Activated naive CD8-positive, alpha-beta T cell (primary cell): ENCODE data around the gene FCAMR.
A peak's percentile ranks its signal among the peaks of the same experiment; 100 is the strongest.
"Not testable (repeated sequence)": the region's sequence is repeated elsewhere in the genome, so short reads cannot be mapped to it uniquely, and the experiment has no call there.

Experiments used
- H3K27ac Mint-ChIP-seq: one replicate; pipeline ENCODE4 v1.8.0; 2021; ENCODE audit warnings: mixed read lengths
- H3K27me3 Mint-ChIP-seq: one replicate; pipeline ENCODE4 v1.8.0; 2021; ENCODE audit warnings: mixed read lengths
- H3K36me3 Mint-ChIP-seq: one replicate; pipeline ENCODE4 v1.8.0; 2021; ENCODE audit warnings: mixed read lengths
- H3K4me1 Mint-ChIP-seq: one replicate; pipeline ENCODE4 v1.8.0; 2021; ENCODE audit warnings: low read depth, mixed read lengths
- H3K4me3 Mint-ChIP-seq: one replicate; pipeline ENCODE4 v1.8.0; 2021; ENCODE audit warnings: mild to moderate bottlenecking, mixed read lengths
- H3K9me3 Mint-ChIP-seq: one replicate; pipeline ENCODE4 v1.8.0; 2021; ENCODE audit warnings: low read depth, mixed read lengths

The FCAMR gene

GRCh38 chr1:206939841-206940587 lies 30.2 kb downstream of the FCAMR start:
- Mint-ChIP-seq H3K4me1 (no peaks in the 10 kb centered on the region), H3K9me3 (no peaks in the 10 kb centered on the region), H3K36me3 (no peaks in the 10 kb centered on the region), H3K4me3 (no peak overlapping the region), H3K27me3 (peaks cover 2% of the 10 kb centered on the region), H3K27ac (no peak overlapping the region)

GRCh38 chr1:206939131-206939530 lies 31.1 kb downstream of the FCAMR start:
- no peak overlapping the region for H3K27ac Mint-ChIP-seq
- H3K4me1 Mint-ChIP-seq: no peaks in the 10 kb centered on the region
- H3K36me3 Mint-ChIP-seq: no peaks in the 10 kb centered on the region
- H3K9me3 Mint-ChIP-seq: no peaks in the 10 kb centered on the region
- no peak overlapping the region for H3K4me3 Mint-ChIP-seq
- no peaks in the 10 kb centered on the region for H3K27me3 Mint-ChIP-seq

- no peaks in the 10 kb centered on the region for H3K9me3 Mint-ChIP-seq
- no peak overlapping the region for H3K4me3 Mint-ChIP-seq
- H3K4me1 Mint-ChIP-seq: peaks cover 10% of the 10 kb centered on the region
- H3K36me3 Mint-ChIP-seq: no peaks in the 10 kb centered on the region
- no peaks in the 10 kb centered on the region for H3K27me3 Mint-ChIP-seq
- H3K27ac Mint-ChIP-seq: no peak overlapping the region
These were observed 32.8 kb downstream of the FCAMR start for GRCh38 chr1:206937425-206937824.

- no peak overlapping the region for H3K27ac Mint-ChIP-seq
- H3K27me3 Mint-ChIP-seq: no peaks in the 10 kb centered on the region
- no peak overlapping the region for H3K4me3 Mint-ChIP-seq
- no peaks in the 10 kb centered on the region for H3K36me3 Mint-ChIP-seq
- H3K9me3 Mint-ChIP-seq: no peaks in the 10 kb centered on the region
- peaks cover 26% of the 10 kb centered on the region for H3K4me1 Mint-ChIP-seq
These were observed 34.7 kb downstream of the FCAMR start for GRCh38 chr1:206935491-206936067.

GRCh38 chr1:206933333-206933945 lies 36.8 kb downstream of the FCAMR start:
- no peak overlapping the region for H3K4me3 Mint-ChIP-seq
- peaks cover 44% of the 10 kb centered on the region for H3K4me1 Mint-ChIP-seq

GRCh38 chr1:206932177-206932576 lies 38.1 kb downstream of the FCAMR start:
- no peaks in the 10 kb centered on the region for H3K36me3 Mint-ChIP-seq
- peaks cover 56% of the 10 kb centered on the region for H3K4me1 Mint-ChIP-seq
- no peaks in the 10 kb centered on the region for H3K9me3 Mint-ChIP-seq
- H3K27me3 Mint-ChIP-seq: no peaks in the 10 kb centered on the region
- no peak overlapping the region for H3K27ac Mint-ChIP-seq
- no peak overlapping the region for H3K4me3 Mint-ChIP-seq

More at GRCh38 chr1:206933333-206933945, 36.8 kb downstream of the FCAMR start:
- Mint-ChIP-seq H3K9me3 (no peaks in the 10 kb centered on the region), H3K36me3 (no peaks in the 10 kb centered on the region), H3K27ac (peak overlapping the region; percentile 3), H3K27me3 (no peaks in the 10 kb centered on the region)

GRCh38 chr1:206931709-206932108 lies 38.6 kb downstream of the FCAMR start:
- Mint-ChIP-seq H3K4me1 (peaks cover 58% of the 10 kb centered on the region), H3K27ac (peak overlapping the region; percentile 22), H3K27me3 (no peaks in the 10 kb centered on the region), H3K36me3 (no peaks in the 10 kb centered on the region), H3K9me3 (no peaks in the 10 kb centered on the region), H3K4me3 (no peak overlapping the region)

- Mint-ChIP-seq H3K4me1 (peaks cover 63% of the 10 kb centered on the region), H3K36me3 (no peaks in the 10 kb centered on the region), H3K9me3 (no peaks in the 10 kb centered on the region), H3K27ac (peak overlapping the region; percentile 94), H3K27me3 (no peaks in the 10 kb centered on the region), H3K4me3 (peak overlapping the region; percentile 61)
These were observed 40.0 kb downstream of the FCAMR start for GRCh38 chr1:206930210-206930798.

GRCh38 chr1:206929524-206929923 lies 40.7 kb downstream of the FCAMR start:
- peak overlapping the region; percentile 94 for H3K27ac Mint-ChIP-seq
- H3K4me1 Mint-ChIP-seq: peaks cover 63% of the 10 kb centered on the region

GRCh38 chr1:206926286-206926685 lies 44.0 kb downstream of the FCAMR start:
- Mint-ChIP-seq H3K9me3 (no peaks in the 10 kb centered on the region), H3K27me3 (no peaks in the 10 kb centered on the region), H3K4me1 (peaks cover 47% of the 10 kb centered on the region), H3K4me3 (no peak overlapping the region), H3K27ac (peak overlapping the region; percentile 18), H3K36me3 (no peaks in the 10 kb centered on the region)

More at GRCh38 chr1:206929524-206929923, 40.7 kb downstream of the FCAMR start:
- H3K9me3 Mint-ChIP-seq: no peaks in the 10 kb centered on the region
- peak overlapping the region; percentile 61 for H3K4me3 Mint-ChIP-seq
- no peaks in the 10 kb centered on the region for H3K27me3 Mint-ChIP-seq
- H3K36me3 Mint-ChIP-seq: no peaks in the 10 kb centered on the region

GRCh38 chr1:206925106-206925736 lies 45.0 kb downstream of the FCAMR start:
- H3K4me3 Mint-ChIP-seq: no peak overlapping the region
- no peaks in the 10 kb centered on the region for H3K36me3 Mint-ChIP-seq
- H3K9me3 Mint-ChIP-seq: no peaks in the 10 kb centered on the region
- no peaks in the 10 kb centered on the region for H3K27me3 Mint-ChIP-seq
- no peak overlapping the region for H3K27ac Mint-ChIP-seq
- peaks cover 47% of the 10 kb centered on the region for H3K4me1 Mint-ChIP-seq

GRCh38 chr1:206924592-206925105 lies 45.6 kb downstream of the FCAMR start:
- no peak overlapping the region for H3K4me3 Mint-ChIP-seq

GRCh38 chr1:206923961-206924557 lies 46.2 kb downstream of the FCAMR start:
- peaks cover 45% of the 10 kb centered on the region for H3K4me1 Mint-ChIP-seq
- H3K27ac Mint-ChIP-seq, H3K9me3 Mint-ChIP-seq, H3K4me3 Mint-ChIP-seq, H3K36me3 Mint-ChIP-seq, H3K27me3 Mint-ChIP-seq: not testable (repeated sequence)

More at GRCh38 chr1:206924592-206925105, 45.6 kb downstream of the FCAMR start:
- no peaks in the 10 kb centered on the region for H3K27me3 Mint-ChIP-seq
- no peak overlapping the region for H3K27ac Mint-ChIP-seq
- H3K36me3 Mint-ChIP-seq: peaks cover 3% of the 10 kb centered on the region
- H3K9me3 Mint-ChIP-seq: no peaks in the 10 kb centered on the region
- H3K4me1 Mint-ChIP-seq: peaks cover 46% of the 10 kb centered on the region
